Left lobe of liver (tissue), 2 donors: ENCODE results near the gene TMEM135. TPM values are rescaled to one million over a fixed set of nuclear protein-coding genes. Genes with fewer than 3 reads are reported as not detected.
"Not testable (repeated sequence)": the region's sequence is repeated elsewhere in the genome, so short reads cannot be mapped to it uniquely, and the experiment has no call there.

Experiments
- ATAC-seq: fragments of 200-7000 bp; cut with Tn5 transposase; one replicate; pipeline ENCODE4 v1.9.1; 2020; ENCODE audit warnings: mild to moderate bottlenecking, moderate library complexity
- DNase-seq: peaks from one replicate; pipeline ENCODE4 v3.0.0-alpha.2; 2020; ENCODE audit warnings: low spot score
- total RNA-seq: library from RNA; stranded (reverse); gene quantifications from one replicate; pipeline ENCODE4 v1.2.1, GENCODE V29; 2021
- donor health status: DM: no; HTN: no; CAD: no; lungs with moderate emphysema.
- donor health status: DM: no; HTN: yes; CAD: no.

TMEM135 gene
- total RNA-seq, 1 donor from 2014 or later: 18.2 TPM

DNA sequence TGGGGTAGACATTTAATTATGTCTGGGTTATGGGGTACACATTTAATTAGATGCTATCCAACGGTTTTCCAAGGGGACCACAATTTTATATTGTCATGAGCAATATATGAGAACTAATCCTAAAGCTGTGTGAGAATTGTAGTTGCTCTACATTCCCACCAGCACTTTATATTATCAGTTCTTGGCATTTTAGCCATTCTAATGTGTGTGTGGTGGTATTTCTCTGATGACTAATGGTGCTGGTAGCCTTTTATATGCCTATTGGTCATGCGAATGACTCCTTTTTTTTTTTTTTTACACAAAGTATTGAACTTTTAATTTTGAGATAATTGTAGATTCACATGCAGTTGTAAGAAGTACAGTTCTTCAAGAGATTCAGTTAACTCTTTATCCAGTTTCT lies 26.2 kb downstream of the TMEM135 start:
- DNase-seq: no peak
- ATAC-seq: no peak

- ATAC-seq: no peak
Observed at GRCh38 chr11:87072787-87073186, 35.1 kb downstream of the TMEM135 start.

GRCh38 chr11:87076260-87076783 lies 38.6 kb downstream of the TMEM135 start:
- DNase-seq (no peak), ATAC-seq (peak; percentile 15)

More at GRCh38 chr11:87072787-87073186, 35.1 kb downstream of the TMEM135 start:
- no peak for DNase-seq

DNA sequence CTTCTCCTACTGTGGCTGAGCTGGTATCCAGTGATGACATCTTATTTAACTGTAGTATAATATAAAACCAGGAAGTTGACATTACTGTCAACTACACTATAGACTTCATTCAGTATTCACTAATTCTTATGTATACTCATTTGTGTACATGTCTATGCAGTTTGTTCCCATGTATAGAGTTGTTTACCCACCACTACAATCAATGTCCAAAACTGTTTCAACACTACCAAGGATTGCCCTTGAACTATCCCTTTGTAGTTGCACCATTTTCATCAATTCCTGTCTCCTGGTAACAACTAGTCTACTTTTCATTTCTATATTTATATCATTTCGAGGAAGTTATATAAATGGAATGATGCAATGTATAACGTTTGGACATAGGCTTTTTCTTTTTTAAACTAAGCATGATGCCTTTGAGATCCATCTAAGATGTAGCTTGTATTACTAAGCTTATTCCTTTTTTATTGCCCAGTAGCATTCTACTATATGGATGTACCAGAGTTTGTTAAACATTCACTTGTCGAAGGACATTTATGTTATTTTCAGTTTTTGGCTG lies 39.2 kb downstream of the TMEM135 start:
- ATAC-seq: peak; percentile 47
- DNase-seq: no peak

DNA sequence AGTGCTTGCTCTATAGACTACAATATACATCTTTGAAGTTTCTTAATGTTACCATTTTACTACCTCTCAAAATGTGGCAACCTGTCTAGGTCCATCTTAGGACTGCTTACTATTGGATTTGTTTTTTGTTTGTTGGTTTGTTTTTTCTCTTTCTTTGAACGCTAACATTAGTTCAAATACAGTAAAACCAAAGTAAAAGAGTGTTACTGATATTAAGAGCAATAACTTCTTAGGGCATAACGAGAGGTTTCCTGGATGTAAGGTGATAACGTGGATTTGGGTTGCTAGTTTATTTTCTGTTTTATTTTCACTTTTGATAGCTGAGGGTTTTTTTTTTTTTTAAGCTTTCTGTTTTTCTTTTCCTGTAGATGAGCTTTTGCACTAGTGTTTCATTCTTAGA lies 43.6 kb downstream of the TMEM135 start:
- no peak for DNase-seq
- no peak for ATAC-seq

GRCh38 chr11:87082590-87082989 lies 44.9 kb downstream of the TMEM135 start:
- ATAC-seq (no peak), DNase-seq (no peak)

GRCh38 chr11:87083029-87083428 lies 45.3 kb downstream of the TMEM135 start:
- no peak for ATAC-seq

DNA sequence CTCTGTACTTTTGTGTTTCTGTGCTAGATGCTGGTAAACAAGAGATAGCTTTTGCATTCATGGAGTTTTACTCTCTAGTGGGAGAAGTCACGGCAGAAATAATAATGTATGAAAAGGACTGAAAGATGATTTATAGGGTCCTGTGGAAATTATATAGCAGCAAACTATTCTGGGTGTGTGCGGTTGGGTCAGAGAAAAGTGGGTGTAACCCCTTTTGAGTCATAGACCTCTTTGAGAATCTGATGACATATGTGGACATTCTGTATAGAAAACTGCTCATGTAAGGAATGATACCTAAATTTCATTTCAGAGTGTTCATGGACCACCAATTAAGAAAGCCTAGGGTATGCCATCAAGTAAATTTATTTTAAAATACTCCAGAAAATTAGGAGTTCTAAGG lies 54.4 kb downstream of the TMEM135 start:
- DNase-seq (no peak), ATAC-seq (no peak)

More at GRCh38 chr11:87083029-87083428, 45.3 kb downstream of the TMEM135 start:
- DNase-seq: no peak

DNA sequence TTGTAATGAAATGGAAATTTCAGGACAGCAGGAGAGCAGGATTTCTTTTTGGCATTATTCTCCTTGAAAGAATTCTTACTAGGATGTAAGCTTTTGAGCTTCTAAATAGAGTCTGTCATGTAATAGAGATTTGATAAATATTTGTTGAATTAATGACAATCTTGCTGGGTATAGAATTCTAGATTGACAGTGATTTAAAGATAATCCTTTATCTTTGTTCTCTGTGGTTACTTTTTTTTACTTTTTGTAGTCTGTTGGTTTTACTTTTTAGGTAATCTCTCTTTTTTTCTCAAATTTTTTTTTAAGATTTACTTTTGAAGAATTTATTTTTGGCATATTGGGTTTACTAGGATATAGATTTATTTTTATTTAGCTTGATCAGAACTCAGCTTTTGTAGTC lies 54.8 kb downstream of the TMEM135 start:
- no peak for DNase-seq
- no peak for ATAC-seq

GRCh38 chr11:87097582-87097981 lies 59.8 kb downstream of the TMEM135 start:
- ATAC-seq: peak; percentile 100
- DNase-seq: peak; percentile 61

- no peak for ATAC-seq
Observed at GRCh38 chr11:87101956-87102580, 64.3 kb downstream of the TMEM135 start.

DNA sequence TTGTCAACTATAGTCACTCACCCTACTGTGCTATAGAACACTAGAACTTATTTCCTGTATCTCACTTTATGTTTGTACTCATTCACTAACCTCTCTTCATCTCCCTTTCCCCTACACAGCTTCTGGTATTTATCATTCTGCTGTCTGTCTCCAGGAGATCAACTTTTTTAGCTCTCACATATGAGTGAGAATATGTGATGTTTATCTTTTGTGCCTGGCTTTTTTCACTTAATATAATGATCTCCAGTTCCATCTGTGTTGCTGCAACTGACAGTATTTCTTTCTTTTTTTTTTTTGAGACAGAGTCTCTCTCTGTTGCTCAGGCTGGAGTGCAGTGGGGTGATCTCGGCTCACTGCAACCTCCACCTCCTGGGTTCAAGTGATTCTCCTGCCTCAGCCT lies 68.1 kb downstream of the TMEM135 start:
- not testable (repeated sequence) for DNase-seq, ATAC-seq

More at GRCh38 chr11:87101956-87102580, 64.3 kb downstream of the TMEM135 start:
- DNase-seq: no peak

GRCh38 chr11:87107379-87107778 lies 69.6 kb downstream of the TMEM135 start:
- not testable (repeated sequence) for ATAC-seq, DNase-seq

DNA sequence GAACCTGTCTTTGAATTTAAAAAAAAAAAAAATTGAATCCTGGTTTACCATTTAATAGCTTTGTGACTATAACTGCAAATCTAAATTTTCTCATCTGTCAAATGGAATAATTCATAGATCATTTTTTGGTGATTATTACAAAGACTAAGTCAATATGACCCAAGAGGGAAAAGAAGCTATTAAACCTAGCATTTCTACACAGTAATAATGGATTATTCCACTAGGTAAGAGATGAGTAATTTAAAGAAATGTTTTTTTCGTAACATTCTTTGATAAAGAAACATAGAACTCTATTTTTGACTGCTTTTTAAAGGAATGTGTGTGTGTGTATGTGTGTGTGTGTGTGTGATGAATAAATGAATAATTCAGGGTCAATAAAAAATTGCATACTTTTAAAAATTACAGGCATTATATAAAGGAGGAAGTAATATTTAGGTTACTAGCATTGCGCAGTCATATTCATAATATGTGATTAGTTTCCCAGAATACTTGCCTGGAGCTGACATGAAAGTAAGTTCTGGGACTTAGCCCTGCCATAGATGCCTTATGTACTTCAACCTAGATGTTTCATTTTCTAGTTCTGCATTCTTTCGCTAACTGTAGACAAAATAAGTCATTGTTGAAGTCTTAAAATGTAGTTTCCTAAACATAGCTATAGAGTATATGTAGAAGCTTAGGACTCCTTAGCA lies 72.9 kb downstream of the TMEM135 start:
- ATAC-seq: no peak
- DNase-seq: no peak

- ATAC-seq (no peak), DNase-seq (no peak)
Observed at GRCh38 chr11:87114093-87114492, 76.4 kb downstream of the TMEM135 start.

- ATAC-seq: no peak
- no peak for DNase-seq
Observed at GRCh38 chr11:87116185-87116584, 78.5 kb downstream of the TMEM135 start.

- ATAC-seq (no peak), DNase-seq (no peak)
Observed at GRCh38 chr11:87120937-87121336, 83.2 kb downstream of the TMEM135 start.

- ATAC-seq: no peak
- no peak for DNase-seq
Observed at GRCh38 chr11:87122852-87123251, 85.1 kb downstream of the TMEM135 start.

GRCh38 chr11:87125257-87125656 lies 87.5 kb downstream of the TMEM135 start:
- DNase-seq: no peak

DNA sequence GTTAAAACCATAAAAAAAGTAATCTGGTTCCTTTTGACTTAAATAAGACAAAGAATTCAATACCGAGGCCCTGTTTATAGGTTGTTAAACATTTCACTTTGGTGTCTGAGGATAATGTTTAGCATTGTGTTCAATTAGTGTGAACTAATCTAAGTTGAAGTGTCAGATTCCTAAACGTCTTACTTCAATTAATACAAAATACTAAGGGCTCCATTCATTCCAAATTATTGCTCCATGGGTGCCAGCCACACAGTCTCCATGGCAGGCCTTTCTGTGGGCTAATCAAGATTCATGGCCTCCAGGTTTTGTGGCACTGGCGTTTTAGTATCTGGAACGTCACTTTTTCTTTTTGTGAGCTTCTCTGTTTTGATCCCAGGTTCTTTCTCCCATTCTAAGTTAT lies 89.4 kb downstream of the TMEM135 start:
- DNase-seq: no peak
- no peak for ATAC-seq

More at GRCh38 chr11:87125257-87125656, 87.5 kb downstream of the TMEM135 start:
- no peak for ATAC-seq

DNA sequence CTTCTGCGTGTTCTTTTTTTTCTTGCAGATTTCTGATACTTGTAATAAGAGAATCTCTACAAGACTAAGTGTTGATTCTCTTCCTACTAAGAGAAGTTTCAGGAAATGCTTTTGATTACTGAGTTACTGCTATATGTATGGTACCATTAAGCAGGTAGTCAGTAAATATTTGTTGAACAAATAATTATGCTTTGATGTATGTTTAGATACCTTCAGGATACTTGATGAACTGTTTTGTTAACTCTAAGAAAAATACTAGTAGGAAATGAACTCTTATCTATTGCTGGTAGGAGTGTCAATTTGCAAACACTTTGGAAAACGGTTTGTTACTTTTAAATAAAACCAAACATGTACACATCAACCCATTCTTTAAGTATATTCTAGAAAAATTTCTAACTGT lies 90.6 kb downstream of the TMEM135 start:
- DNase-seq (no peak), ATAC-seq (no peak)
